Measurements from ENCODE around the gene KCNS3. TPM values are rescaled to one million over a fixed set of nuclear protein-coding genes. Genes with fewer than 3 reads are reported as not detected.

The KCNS3 gene
- total RNA-seq, 4 donors from 2014 or later: 13.7 to 65.4 (median 52.9) TPM

DNA sequence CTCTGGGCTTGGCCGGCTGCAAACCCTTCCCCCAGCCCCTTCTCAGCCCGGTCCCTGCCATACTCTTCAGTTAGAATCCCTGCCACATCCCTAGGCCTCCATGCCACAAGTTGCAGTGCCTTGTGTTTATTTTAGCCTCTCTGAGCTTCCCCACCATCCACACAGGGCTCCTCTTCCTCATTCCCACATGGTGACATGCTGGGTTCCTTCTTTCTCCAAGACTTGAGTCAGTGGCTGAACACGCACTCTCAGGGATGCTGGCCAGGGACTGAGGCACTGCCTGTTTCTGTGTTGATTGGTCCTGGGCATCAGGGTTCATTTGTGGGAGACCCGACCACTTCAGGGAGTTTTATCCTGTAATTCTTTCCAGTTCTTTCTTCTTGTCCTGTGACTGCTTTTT lies 56.3 kb downstream of the KCNS3 start:
- in situ Hi-C loops (cut with MboI; ENCODE audit: low pct_ligation_motif_present in 1 of 4, low pct_unique_long_range_greater_than_20kb in 1 of 4, low sequenced_read_pairs in 3 of 4) (no loop called here), intact Hi-C loops (cut with DNase I; ENCODE audit: low total_unique reads) (no loop called here)
- Histone ChIP-seq H3K4me3 (no peak overlapping the region), H3K36me3 (peaks cover 0 to 12% (median 0%) of the 10 kb centered on the region in 4 donors), H3K27me3 (no peaks in the 10 kb centered on the region), H3K4me1 (no peaks in the 10 kb centered on the region), H3K27ac (no peak overlapping the region), H3K9me3 (no peaks in the 10 kb centered on the region)
- WGBS, 2 donors (ENCODE audit: low coverage in 1 of 2): 74% methylated on average over 2 to 4 of the region's 4 CpGs
- TF ChIP-seq POLR2A (IDR thresholded peaks at IDR 0.05) (no peak), POLR2AphosphoS5 (IDR thresholded peaks at IDR 0.05) (no peak), EP300 (IDR thresholded peaks at IDR 0.05; ENCODE audit: low read depth) (no peak)
- TF ChIP-seq, protein P1, sequence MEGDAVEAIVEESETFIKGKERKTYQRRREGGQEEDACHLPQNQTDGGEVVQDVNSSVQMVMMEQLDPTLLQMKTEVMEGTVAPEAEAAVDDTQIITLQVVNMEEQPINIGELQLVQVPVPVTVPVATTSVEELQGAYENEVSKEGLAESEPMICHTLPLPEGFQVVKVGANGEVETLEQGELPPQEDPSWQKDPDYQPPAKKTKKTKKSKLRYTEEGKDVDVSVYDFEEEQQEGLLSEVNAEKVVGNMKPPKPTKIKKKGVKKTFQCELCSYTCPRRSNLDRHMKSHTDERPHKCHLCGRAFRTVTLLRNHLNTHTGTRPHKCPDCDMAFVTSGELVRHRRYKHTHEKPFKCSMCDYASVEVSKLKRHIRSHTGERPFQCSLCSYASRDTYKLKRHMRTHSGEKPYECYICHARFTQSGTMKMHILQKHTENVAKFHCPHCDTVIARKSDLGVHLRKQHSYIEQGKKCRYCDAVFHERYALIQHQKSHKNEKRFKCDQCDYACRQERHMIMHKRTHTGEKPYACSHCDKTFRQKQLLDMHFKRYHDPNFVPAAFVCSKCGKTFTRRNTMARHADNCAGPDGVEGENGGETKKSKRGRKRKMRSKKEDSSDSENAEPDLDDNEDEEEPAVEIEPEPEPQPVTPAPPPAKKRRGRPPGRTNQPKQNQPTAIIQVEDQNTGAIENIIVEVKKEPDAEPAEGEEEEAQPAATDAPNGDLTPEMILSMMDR (IDR thresholded peaks at IDR 0.05): no peak
- DNase-seq: no peak

DNA sequence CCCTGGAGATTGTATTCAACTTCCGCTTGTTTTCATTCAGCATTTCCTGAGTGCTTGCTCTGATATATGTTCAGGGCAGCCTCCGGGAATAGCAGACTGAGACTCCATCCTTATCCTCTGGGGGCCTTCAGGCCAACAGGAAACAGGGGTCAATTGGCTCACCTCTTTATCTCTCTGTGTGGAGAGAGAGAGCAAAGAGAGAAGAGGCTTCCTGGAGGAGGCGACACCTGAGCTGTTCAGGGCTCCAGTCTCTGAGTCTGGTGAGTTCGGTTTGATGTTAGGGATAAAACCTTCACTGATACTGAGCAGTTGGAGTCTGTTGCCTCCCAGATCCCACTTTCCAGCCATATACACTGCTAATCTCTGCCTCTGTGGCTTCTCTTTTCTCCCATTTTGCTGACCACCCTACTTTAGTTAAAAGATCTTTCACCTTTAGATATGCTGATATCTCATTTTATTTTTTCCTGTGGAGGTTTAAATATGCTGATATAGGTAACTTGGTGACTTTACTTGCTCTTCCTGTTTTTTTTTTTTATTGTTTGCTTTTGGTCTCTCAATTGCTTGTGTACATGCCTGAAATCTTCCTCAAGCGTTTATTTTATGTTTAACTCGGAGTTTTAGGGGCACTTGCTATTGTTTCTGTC lies 56.9 kb downstream of the KCNS3 start:
- no peak for DNase-seq
- H3K9me3 ChIP-seq: no peaks in the 10 kb centered on the region
- TF ChIP-seq EP300 (IDR thresholded peaks at IDR 0.05; ENCODE audit: low read depth) (no peak), POLR2A (IDR thresholded peaks at IDR 0.05) (no peak)
- WGBS, 2 donors (ENCODE audit: low coverage in 1 of 2): 51 to 68% methylated on average over 2 to 6 of the region's 6 CpGs
- H3K27ac ChIP-seq: no peak overlapping the region
- intact Hi-C loops (cut with DNase I; ENCODE audit: low total_unique reads): no loop called here
- H3K4me1 ChIP-seq: no peaks in the 10 kb centered on the region
- H3K27me3 ChIP-seq: no peaks in the 10 kb centered on the region
- no peak overlapping the region for H3K4me3 ChIP-seq
- in situ Hi-C loops (cut with MboI; ENCODE audit: low pct_ligation_motif_present in 1 of 4, low pct_unique_long_range_greater_than_20kb in 1 of 4, low sequenced_read_pairs in 3 of 4): no loop called here
- peaks cover 0 to 12% (median 0%) of the 10 kb centered on the region in 4 donors for H3K36me3 ChIP-seq

DNA sequence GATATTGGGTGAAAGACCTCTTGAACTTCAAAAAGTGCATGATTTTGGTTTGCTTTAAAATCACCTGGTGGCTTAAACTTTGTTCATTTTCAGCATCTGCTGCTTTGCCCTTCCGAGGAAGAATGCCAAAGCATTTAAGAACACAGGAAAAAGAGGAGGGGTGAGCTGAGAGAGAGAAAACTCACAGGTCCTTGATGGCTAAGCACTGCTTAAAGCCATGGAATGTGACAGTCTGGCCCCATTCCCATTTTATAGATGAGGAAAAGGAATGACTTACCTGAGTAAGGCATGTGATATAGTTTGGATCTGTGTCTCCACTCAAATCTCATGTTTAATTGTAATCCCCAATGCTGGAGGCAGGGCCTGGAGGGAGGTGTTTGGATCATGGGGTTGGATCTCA lies 58.1 kb downstream of the KCNS3 start:
- H3K36me3 ChIP-seq: peaks cover 0 to 4% (median 0%) of the 10 kb centered on the region in 4 donors
- WGBS, 2 donors (ENCODE audit: low coverage in 1 of 2): 77 to 100% methylated on average over 1 of the region's 1 CpG
- no peak overlapping the region for H3K27ac ChIP-seq
- H3K4me1 ChIP-seq: no peaks in the 10 kb centered on the region
- intact Hi-C loops (cut with DNase I; ENCODE audit: low total_unique reads): no loop called here
- TF ChIP-seq, protein P1 (IDR thresholded peaks at IDR 0.05): no peak
- TF ChIP-seq POLR2A (IDR thresholded peaks at IDR 0.05) (no peak), EP300 (IDR thresholded peaks at IDR 0.05; ENCODE audit: low read depth) (no peak), POLR2AphosphoS5 (IDR thresholded peaks at IDR 0.05) (no peak)
- H3K4me3 ChIP-seq: no peak overlapping the region
- no peak for DNase-seq
- in situ Hi-C loops (cut with MboI; ENCODE audit: low pct_ligation_motif_present in 1 of 4, low pct_unique_long_range_greater_than_20kb in 1 of 4, low sequenced_read_pairs in 3 of 4): no loop called here
- no peaks in the 10 kb centered on the region for H3K27me3 ChIP-seq
- H3K9me3 ChIP-seq: no peaks in the 10 kb centered on the region

DNA sequence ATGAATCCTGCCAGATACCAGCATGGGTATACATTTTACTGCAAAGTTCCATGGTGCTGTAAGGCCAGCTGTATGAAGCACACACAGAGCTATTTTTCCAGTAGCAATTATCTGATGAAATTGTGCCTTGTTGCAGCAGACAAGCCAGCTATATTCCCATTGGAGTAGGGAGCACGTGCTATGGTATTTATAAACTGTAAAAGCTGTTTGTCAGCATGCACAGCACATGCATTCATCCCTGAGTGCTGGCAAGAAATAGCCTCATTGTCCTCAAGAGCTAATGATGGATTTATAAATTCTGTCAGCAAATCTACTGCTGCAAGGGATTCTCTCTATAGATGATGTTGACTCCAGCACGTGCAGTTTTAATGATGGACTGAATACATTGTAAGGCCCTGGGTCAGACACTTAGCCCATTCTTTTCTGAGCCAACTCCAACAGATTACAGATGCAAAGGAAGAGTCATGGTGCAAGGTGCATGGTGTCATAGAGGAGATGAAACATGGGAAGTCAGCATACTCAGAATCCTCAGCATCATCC lies 61.7 kb downstream of the KCNS3 start:
- TF ChIP-seq, protein P1 (IDR thresholded peaks at IDR 0.05): no peak
- no peak for TF ChIP-seq POLR2AphosphoS5 (IDR thresholded peaks at IDR 0.05)
- Histone ChIP-seq H3K36me3 (no peaks in the 10 kb centered on the region), H3K9me3 (no peaks in the 10 kb centered on the region), H3K4me3 (no peak overlapping the region), H3K4me1 (no peaks in the 10 kb centered on the region), H3K27me3 (no peaks in the 10 kb centered on the region), H3K27ac (no peak overlapping the region)
- no peak for DNase-seq
- 64% methylated on average over 2 of the region's 2 CpGs; no CpG with 5 or more reads in 1 of the 2 donors for WGBS, 2 donors (ENCODE audit: low coverage in 1 of 2)
- intact Hi-C loops (cut with DNase I; ENCODE audit: low total_unique reads): no loop called here
- in situ Hi-C loops (cut with MboI; ENCODE audit: low pct_ligation_motif_present in 1 of 4, low pct_unique_long_range_greater_than_20kb in 1 of 4, low sequenced_read_pairs in 3 of 4): no loop called here

All from transverse colon (tissue), 4 donors.